Raji (cell line): ENCODE measurements around the gene COASY.
A peak's percentile ranks its signal among the peaks of the same experiment; 100 is the strongest.

Source experiments
- POLR2A ChIP-seq: IDR thresholded peaks from 2 replicates; pipeline ENCODE4 v1.6.1; 2011; ENCODE audit warnings: low read depth, low read length, control low read depth; ENCODE audit not compliant: insufficient read depth

Gene COASY

DNA sequence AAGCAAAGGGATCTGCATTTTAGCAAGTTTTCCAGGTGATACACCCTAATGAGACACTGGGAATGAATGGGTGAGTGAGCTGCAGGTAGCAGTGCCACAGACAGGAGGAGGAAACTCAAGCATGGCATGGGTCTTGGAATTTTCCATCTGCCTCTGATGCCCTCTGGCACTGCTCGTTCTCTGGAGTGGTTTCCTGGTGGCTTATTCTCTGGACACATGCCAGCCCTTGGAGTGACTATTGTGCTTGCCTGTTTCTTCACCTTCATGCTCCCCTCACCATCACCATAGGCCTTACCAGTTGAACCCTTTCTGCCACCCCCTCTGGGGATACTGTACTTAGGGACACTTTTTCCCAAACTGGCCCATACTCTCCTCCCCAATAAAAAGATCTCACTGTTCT is 1.6 kb downstream of the COASY start:
- no peak for TF ChIP-seq POLR2A

DNA sequence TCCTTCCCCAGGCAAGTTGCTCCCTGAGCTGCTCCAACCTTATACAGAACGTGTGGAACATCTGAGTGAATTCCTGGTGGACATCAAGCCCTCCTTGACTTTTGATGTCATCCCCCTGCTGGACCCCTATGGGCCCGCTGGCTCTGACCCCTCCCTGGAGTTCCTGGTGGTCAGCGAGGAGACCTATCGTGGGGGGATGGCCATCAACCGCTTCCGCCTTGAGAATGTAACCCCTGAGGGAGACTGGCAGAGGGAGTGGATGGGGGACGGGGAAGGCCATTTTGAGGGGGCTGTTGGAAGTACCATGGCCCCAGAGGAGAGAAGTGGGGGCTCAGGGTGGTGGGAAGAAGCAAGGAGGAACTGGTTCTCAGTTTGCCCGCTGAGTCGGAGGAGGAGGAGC is 2.0 kb downstream of the COASY start:
- TF ChIP-seq POLR2A, result no peak

DNA sequence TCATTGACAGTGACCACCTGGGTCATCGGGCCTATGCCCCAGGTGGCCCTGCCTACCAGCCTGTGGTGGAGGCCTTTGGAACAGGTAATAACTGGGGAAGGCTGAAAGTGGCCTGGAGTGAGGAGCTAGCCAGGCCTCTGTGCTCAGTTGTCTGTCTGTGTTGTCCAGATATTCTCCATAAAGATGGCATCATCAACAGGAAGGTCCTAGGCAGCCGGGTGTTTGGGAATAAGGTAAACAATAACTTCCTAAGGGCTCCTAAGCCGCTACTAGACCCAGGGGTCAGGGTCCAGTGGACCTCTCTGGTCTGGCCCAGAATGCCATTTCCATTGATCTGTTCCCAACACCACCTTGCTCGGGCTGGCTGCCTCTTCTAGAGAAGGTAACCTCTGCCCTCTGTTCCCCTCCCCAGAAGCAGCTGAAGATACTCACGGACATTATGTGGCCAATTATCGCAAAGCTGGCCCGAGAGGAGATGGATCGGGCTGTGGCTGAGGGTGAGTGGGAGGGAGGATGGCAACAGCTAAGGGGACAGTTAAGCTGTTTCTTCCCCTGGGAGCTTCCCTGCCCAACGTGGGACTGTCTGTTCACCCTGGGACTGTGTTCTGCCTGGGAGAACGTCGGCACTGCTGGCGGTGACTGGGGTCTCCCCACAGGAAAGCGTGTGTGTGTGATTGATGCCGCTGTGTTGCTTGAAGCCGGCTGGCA is 3.0 kb downstream of the COASY start:
- no peak for TF ChIP-seq POLR2A

DNA sequence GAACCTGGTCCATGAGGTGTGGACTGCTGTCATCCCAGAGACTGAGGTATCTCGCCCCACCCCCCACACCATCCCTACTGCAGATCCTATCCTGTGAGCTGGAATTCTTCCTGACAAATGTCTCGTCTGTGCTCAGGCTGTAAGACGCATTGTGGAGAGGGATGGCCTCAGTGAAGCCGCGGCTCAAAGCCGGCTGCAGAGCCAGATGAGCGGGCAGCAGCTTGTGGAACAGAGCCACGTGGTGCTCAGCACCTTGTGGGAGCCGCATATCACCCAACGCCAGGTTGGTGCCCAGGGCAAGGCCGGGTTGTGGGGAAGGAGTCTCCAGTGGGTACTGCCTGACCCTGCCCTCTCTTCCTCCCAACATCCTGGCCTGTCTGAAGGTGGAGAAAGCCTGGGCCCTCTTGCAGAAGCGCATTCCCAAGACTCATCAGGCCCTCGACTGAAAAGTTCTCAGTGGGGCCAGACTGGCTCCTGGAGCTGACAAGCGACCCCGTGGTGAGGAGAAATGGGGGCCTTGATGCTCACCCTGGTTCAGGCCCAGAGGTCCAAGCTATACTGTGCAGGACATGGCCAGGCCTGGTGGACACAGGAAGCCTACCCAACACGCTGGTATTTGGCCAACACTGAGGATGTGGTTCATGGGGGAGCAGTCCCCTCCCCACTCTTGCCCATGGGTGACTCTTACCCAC is 3.7 kb downstream of the COASY start:
- TF ChIP-seq POLR2A, result no peak

- no peak for TF ChIP-seq POLR2A
These were observed 4.4 kb downstream of the COASY start for GRCh38 chr17:42566215-42566882.

- peak; percentile 80 for TF ChIP-seq POLR2A
These were observed 5.1 kb downstream of the COASY start, which contains the start of gene MLX for GRCh38 chr17:42566883-42567573. MLX (plus strand) TSS chr17:42567100; CDS start chr17:42567125, 25 bp downstream.

DNA sequence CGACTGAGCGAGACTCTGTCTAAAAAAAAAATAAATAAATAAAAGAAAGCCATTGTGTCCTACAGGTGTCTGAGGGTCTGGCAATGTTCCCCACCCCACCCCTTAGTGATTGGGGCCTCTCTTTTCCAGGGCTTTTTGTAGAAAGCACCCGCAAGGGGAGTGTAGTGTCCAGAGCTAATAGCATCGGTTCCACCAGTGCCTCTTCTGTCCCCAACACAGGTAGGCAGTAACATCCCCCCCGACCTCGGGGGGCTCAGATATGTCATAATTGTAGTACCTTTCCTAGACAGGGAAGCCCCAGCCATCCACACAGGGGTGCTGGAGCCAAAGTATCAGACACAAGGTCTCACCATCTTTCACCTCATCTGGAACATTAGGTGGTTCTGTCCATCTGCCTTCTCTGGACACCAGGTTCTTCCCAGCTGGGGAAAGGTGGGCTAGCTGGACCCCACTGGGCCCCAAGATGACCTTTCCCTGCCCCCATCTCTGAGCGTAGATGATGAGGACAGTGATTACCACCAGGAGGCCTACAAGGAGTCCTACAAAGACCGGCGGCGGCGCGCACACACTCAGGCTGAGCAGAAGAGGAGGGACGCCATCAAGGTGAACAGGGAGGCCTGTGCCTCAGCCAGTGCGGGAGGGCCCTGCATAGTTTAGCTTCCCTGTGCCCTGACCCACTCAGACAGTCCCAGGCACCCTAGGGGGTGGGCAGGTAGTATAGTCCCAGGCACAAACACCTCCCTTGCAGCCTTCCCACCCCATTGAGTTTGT is 6.6 kb downstream of the COASY start:
- TF ChIP-seq POLR2A, result 0 out of 2 replicates have a peak, but pooled peaks have one; percentile 19

DNA sequence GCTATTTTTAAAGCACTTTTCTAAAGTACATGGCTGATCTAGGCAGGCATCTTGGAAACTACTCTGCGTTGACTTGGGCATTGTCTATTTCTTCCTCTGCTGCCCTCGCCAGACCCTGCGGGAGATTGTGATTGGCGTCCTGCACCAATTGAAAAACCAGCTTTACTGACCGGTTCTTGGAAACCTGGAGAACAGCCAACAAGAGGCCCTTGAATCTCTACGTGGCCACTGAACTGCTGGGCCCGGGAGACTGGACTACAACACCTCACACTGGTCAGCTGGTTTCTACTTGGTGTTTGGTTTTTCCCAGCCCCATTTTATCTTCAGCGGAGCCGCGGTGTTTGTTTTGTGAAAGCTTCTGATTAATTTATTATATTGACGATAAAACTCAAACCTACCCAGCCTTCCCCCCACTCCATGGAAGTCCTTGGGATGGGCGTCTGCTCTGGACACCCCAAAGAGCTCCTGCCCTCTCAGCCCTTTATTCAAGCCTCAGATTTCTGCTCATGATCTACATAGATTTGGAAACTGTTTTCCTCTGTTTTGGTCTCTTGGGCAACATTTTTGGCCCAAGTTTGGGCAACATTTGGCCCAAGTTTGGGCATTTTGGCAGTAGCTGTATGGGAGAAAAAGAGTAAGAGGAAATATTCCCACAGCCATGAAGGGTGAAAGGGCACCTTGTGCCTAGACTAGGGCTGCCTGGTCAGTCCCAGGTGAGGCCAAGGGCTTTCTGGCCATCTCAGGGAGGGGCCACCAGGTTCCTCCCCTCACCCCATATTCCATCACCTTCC is 9.7 kb downstream of the COASY start:
- TF ChIP-seq POLR2A, result no peak

- 0 out of 2 replicates have a peak, but pooled peaks have one; percentile 10 for TF ChIP-seq POLR2A
These were observed 11.1 kb downstream of the COASY start for GRCh38 chr17:42573095-42573494.

DNA sequence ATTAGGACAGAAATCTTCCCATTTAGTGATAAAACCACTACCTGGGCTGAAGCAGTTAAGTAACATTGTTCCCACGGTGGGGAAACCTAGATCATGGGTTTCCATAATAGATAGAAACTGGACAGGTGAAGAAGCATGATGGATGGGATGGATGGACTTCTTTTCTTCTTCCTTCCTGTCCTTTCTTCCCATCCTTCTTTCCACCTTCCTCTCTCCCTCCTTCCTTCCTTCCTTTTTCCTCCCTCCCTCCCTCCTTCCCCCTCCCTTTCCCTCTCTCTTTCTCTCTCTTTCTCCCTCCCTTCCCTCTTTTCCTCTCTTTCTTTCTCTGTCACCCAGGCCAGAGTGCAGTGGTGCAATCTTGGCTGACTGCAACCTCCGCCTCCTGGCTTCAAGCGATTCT is 12.5 kb downstream of the COASY start:
- TF ChIP-seq POLR2A, result no peak

GRCh38 chr17:42577140-42577531 is 15.2 kb downstream of the COASY start:
- TF ChIP-seq POLR2A, result no peak

- peak; percentile 81 for TF ChIP-seq POLR2A
These were observed 15.8 kb downstream of the COASY start, which contains the start of gene PSMC3IP for GRCh38 chr17:42577532-42578281. PSMC3IP (minus strand) TSS chr17:42577729; CDS start chr17:42577686, 43 bp downstream.

GRCh38 chr17:42578282-42578869 is 16.4 kb downstream of the COASY start:
- TF ChIP-seq POLR2A, result 0 out of 2 replicates have a peak, but pooled peaks have one; percentile 22
